NCI-H187 (cell line): ENCODE results near the gene PLA2G4A.
"Not testable (repeated sequence)": the region's sequence is repeated elsewhere in the genome, so short reads cannot be mapped to it uniquely, and the experiment has no call there.

ENCODE experiments used
- DNase-seq, 2 experiments: peaks; one replicate each; lab custom pipeline; 2025; lab: John Stamatoyannopoulos, UW

PLA2G4A gene

DNA sequence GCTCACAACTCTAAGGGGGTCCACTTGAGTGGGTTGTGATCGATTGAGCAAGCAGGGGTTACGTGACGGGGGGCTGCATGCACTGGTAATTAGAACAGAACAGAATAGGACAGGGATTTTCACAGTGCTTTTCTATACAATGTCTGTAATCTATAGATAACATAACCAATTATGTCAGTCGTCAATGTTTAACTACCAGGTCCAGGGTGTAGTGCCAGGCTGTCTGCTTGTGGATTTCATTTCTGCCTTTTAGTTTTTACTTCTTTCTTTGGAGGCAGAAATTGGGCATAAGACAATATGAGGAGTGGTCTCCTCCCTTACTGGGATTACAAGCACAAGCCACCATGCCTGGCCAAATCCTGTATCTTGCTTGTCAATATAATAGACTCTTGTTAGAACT lies 94.1 kb downstream of the PLA2G4A start:
- not testable (repeated sequence) for DNase-seq

- DNase-seq = no peak
Measured at GRCh38 chr1:186923486-186923885, 94.7 kb downstream of the PLA2G4A start.

- no peak for DNase-seq
Measured at GRCh38 chr1:186925881-186926669, 97.3 kb downstream of the PLA2G4A start.

DNA sequence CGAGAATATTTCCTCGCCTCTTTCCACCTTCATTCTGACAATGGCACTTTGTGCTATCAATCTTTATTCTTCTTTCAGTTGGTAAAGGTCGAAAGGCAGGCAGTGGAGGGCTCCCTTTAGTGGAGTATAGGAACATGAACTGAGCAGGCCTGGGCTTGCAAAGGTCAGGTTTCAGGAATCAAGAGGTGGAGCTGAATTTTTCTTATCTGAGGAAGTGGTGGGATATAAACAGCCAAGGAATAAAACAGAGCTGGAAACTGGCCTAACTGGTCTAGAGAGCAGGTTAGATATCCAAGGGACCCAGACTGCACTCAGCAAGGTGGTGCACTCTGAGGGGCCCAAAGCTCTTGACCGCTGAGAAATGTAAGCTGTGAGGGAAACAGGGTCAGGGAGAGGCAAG lies 99.1 kb downstream of the PLA2G4A start:
- DNase-seq = no peak

- no peak for DNase-seq
Measured at GRCh38 chr1:186930238-186930637, 101.5 kb downstream of the PLA2G4A start.

DNA sequence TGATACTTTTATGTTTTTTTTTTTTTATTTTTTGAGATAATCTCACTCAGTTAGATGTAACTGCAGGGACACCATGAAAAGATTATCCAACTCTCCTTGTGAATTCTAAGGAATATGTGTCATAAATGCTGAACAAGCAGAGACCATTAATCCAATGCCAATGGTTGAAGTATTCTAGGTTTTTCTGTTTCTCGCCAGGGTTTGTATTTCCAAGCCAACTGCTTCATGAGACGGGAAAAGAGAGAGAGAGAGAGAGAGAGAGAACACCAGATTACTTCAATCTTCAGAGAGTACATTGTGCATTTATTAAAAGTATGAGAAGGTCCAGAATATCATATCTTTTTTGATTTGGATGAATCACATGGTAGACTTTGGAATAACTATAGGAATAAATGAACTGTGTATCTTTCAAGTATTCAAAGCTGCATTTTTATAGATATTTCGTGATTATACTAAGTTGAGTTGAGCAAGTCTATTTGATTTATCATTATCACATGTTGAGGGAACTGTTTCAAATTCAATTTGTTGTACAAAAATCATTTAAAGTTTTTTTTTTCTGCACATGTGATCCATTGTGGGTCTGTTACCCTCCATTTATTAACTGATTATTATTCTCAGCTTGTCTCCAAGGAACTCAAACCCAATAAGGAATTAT lies 108.4 kb downstream of the PLA2G4A start:
- DNase-seq = no peak

DNA sequence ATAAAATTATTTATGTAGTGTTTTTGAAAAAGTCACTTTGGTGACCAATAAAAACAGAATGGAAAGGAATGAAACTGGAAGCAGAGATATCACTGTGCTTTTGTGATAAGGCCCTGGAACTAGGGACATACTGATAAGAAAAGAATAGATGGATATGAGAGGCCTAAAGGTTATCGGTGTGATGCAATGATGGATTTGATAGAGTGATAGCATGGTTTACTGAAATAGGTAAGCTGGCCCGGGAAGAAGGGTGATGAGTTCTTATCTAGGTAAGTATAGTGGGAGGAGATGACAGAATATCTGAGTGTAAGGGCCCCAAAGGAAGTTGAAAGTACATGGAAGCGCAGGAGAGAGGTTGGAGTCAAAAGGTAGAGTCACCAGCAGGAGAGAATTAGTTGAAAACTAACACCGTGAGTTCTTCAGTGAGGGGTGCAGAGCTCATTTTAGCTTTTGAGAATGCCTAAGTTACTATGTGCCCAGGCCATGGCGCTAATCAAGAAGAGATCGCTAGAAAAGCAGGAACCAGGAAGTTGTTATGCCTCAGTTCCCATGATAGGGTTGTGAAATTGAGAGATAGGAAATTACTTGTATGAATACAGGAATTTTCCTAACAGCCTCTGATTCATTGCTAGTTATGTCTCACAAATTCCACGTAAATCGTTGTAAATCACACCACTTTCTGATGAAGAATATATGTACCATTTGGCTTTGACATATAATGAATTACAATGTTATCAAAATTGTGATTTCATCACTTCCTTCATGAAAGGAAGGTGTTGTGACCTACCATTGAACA lies 115.3 kb downstream of the PLA2G4A start:
- no peak for DNase-seq

DNA sequence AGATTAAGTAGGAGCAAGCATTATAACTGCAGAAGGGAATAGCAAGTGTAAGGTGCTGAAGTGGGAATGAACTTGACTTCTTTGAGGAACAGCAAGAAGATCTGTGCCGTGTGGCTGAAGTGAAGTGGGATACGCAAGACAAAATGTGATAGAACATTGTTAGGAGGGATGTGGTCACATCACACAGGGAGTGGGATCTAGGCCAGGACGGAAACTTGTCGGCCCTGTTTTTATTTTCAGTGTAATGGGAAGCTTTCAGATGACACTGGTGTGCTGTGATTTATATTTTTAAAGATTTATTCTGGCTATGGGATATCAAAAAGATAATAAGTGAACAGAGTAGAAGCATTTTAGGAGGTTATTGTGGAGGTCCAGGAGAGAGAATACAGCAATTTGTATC lies 116.4 kb downstream of the PLA2G4A start:
- no peak for DNase-seq

- no peak for DNase-seq
Measured at GRCh38 chr1:186948535-186948934, 119.8 kb downstream of the PLA2G4A start.

GRCh38 chr1:186949173-186949572 lies 120.4 kb downstream of the PLA2G4A start:
- DNase-seq = no peak

DNA sequence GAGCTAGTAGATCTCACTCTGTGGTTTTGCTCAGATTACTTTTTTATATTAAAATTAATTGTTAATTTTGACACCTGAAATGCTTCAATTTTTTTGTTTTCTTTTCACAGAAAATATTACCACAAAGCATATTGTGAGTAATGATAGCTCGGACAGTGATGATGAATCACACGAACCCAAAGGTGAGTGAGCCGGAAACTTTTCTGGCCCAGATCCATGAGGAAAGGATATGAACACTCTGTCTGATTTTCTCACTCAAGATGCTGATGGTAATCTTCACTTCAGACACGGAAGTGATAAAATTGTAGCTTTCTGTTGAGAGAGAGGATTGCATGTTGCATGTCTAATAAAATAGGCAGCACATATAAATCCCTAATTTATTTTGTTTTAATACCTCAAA lies 121.8 kb downstream of the PLA2G4A start:
- no peak for DNase-seq

DNA sequence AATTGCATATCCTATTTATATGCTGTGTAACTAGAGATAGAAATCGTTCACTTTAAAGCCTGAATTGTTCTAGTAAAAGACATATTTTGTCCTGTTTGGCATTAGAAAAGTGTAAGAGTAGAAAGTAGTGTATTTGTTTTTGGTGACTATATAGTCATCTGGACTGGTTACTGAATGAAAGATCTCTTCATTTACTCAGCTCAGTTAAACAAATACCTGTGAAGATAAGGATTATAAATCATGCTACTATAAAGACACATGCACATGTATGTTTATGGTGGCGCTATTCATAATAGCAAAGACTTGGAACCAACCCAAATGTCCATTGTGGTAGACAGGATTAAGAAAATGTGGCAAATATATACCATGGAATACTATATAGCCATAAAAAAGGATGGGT lies 125.1 kb downstream of the PLA2G4A start:
- DNase-seq = no peak

- no peak for DNase-seq
Measured at GRCh38 chr1:186957314-186957713, 128.6 kb downstream of the PLA2G4A start.

GRCh38 chr1:186958520-186958919 lies 129.8 kb downstream of the PLA2G4A start:
- DNase-seq = no peak

- no peak for DNase-seq
Measured at GRCh38 chr1:186960861-186961260, 132.1 kb downstream of the PLA2G4A start.

GRCh38 chr1:186965847-186966246 lies 137.1 kb downstream of the PLA2G4A start:
- DNase-seq = no peak

DNA sequence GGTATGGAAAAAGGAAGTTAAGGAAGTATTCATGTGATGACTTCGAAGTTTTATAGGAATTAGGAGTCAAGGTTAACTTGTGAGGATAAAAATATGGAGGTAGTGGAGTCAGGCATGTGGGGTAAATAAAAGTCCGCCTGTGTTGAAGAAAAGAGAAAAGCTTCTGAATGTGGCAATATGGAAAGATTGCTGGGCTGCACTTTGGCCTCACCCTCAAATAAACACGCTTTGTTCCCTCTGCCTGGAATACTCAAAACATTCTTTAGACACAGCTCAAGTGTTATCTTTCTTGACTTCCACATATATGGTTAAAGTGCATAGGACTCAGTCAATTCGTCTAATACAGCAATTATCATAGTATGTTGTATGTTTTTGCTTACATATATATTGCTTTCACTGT lies 137.7 kb downstream of the PLA2G4A start:
- no peak for DNase-seq

DNA sequence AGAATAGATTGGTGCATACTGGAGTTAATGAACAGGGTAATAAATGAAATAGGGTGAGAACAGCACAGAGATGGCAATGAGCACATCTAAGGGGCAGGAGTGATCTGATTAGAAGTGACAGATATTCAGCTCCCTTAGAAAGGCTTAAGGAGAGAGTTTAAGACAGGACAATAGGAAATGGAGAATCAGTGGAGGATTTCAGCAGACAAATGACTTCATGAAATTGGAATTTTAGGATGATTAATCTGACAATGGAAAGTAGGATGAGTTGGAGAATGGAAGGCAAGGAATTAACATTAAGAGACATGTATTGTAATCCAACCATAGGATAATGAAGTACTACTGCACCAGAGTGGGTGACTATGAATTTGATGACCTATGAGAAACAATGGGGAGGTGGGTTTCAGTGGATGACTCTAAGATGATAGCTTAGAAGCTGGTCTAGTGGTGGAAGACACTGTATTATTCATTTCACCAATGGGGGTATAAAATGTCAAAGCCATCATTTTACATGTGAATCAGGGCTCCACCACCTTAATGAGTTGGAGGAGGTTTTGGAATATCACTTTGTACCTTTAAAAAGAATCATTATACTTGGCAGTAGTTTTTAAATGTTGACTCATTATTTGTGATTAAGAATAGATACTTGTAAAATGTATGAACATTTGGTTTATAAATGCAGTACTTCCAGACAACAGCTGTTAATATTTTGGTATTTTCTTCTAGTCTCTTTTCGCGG lies 139.1 kb downstream of the PLA2G4A start:
- no peak for DNase-seq

GRCh38 chr1:186974774-186975181 lies 146.0 kb downstream of the PLA2G4A start:
- DNase-seq = no peak

- DNase-seq = no peak
Measured at GRCh38 chr1:186975220-186975619, 146.5 kb downstream of the PLA2G4A start.

GRCh38 chr1:186976700-186977099 lies 148.0 kb downstream of the PLA2G4A start:
- DNase-seq = no peak
